SK-N-SH (cell line): Measurements from ENCODE around the gene SUPT20H.
A peak's percentile ranks its signal among the peaks of the same experiment; 100 is the strongest.

Experiments used
- CTCF ChIP-seq: fragments of 200-600 bp; sonication (generic); IDR thresholded peaks from 2 replicates; pipeline ENCODE4 v1.6.1; 2017; ENCODE audit warnings: antibody characterized with exemption, mild to moderate bottlenecking, moderate library complexity
- FOXM1 ChIP-seq: IDR thresholded peaks from 2 replicates; pipeline ENCODE4 v1.4.0; 2012; ENCODE audit warnings: low read depth, mild to moderate bottlenecking
- JUND ChIP-seq: IDR thresholded peaks from 2 replicates; pipeline ENCODE4 v1.4.0; 2012
- MAX ChIP-seq: IDR thresholded peaks from 2 replicates; pipeline ENCODE4 v1.4.0; 2012; ENCODE audit warnings: low read depth
- MXI1 ChIP-seq: IDR thresholded peaks from 2 replicates; pipeline ENCODE4 v1.6.1; 2012; ENCODE audit warnings: mild to moderate bottlenecking, low read depth, low read length, improper control_type of control experiment
- NRF1 ChIP-seq: IDR thresholded peaks from 2 replicates; pipeline ENCODE4 v1.6.1; 2012; ENCODE audit warnings: low read depth, mild to moderate bottlenecking, low read length
- POLR2AphosphoS5 ChIP-seq: IDR thresholded peaks from 2 replicates; pipeline ENCODE4 v1.6.1; 2012; ENCODE audit warnings: low read depth, low read length
- REST ChIP-seq: IDR thresholded peaks from 2 replicates; pipeline ENCODE4 v1.6.1; 2012; ENCODE audit warnings: mild to moderate bottlenecking, low read depth, low read length, moderate library complexity
- RXRA ChIP-seq: IDR thresholded peaks from 2 replicates; pipeline ENCODE4 v1.4.0; 2012; ENCODE audit warnings: low read depth, mild to moderate bottlenecking, borderline replicate concordance
- TAF1 ChIP-seq: IDR thresholded peaks from 2 replicates; pipeline ENCODE4 v1.6.1; 2012; ENCODE audit warnings: low read depth, mild to moderate bottlenecking, low read length, moderate library complexity, borderline replicate concordance
- USF2 ChIP-seq: fragments of 150-350 bp; IDR thresholded peaks from 2 replicates; pipeline ENCODE4 v1.6.1; 2017; ENCODE audit warnings: antibody characterized with exemption, low read length, low read depth, borderline replicate concordance

- TF ChIP-seq CTCF = peak; percentile 95
- TF ChIP-seq JUND = no peak
- TF ChIP-seq MAX = peak; percentile 76
- no peak for TF ChIP-seq NRF1
- peak; percentile 93 for TF ChIP-seq TAF1
- peak; percentile 92 for TF ChIP-seq POLR2AphosphoS5
- TF ChIP-seq MXI1 = peak; percentile 88
- TF ChIP-seq FOXM1 = no peak
- peak; percentile 20; the same call in 1 of the 2 replicates for TF ChIP-seq REST
- TF ChIP-seq USF2 = no peak
- no peak for TF ChIP-seq RXRA
Measured at GRCh38 chr13:36999054-36999714, 60.3 kb downstream of the SUPT20H start, which contains the start of gene ALG5.
